ENCODE data around the gene KCNJ16.
"Not testable (repeated sequence)": the region's sequence is repeated elsewhere in the genome, so short reads cannot be mapped to it uniquely, and the experiment has no call there.

KCNJ16 gene

GRCh38 chr17:70074956-70075355, at the start of gene KCNJ16:
Gene KCNJ16 (plus strand): TSS chr17:70075225. CDS start chr17:70132088, 56,863 bp downstream.
- DNase-seq = no peak

- no peak for DNase-seq
Measured at GRCh38 chr17:70028397-70028796, 46.6 kb upstream of the KCNJ16 start.

GRCh38 chr17:70028978-70029767, 45.9 kb upstream of the KCNJ16 start:
- DNase-seq = no peak

- no peak for DNase-seq
Measured at GRCh38 chr17:70030371-70030770, 44.7 kb upstream of the KCNJ16 start.

- no peak for DNase-seq
Measured at GRCh38 chr17:70031341-70031740, 43.7 kb upstream of the KCNJ16 start.

GRCh38 chr17:70033165-70033564, 41.9 kb upstream of the KCNJ16 start:
- no peak for DNase-seq

GRCh38 chr17:70034158-70034557, 40.9 kb upstream of the KCNJ16 start:
- DNase-seq = no peak

- no peak for DNase-seq
Measured at GRCh38 chr17:70037498-70037897, 37.5 kb upstream of the KCNJ16 start.

GRCh38 chr17:70040336-70040735, 34.7 kb upstream of the KCNJ16 start:
- DNase-seq = no peak

GRCh38 chr17:70041061-70041460, 34.0 kb upstream of the KCNJ16 start:
- DNase-seq = no peak

- no peak for DNase-seq
Measured at GRCh38 chr17:70041540-70041939, 33.5 kb upstream of the KCNJ16 start.

GRCh38 chr17:70045780-70046179, 29.2 kb upstream of the KCNJ16 start:
- DNase-seq = not testable (repeated sequence)

- DNase-seq = no peak
Measured at GRCh38 chr17:70047619-70048419, 27.2 kb upstream of the KCNJ16 start.

- no peak for DNase-seq
Measured at GRCh38 chr17:70049801-70050591, 25.0 kb upstream of the KCNJ16 start.

- no peak for DNase-seq
Measured at GRCh38 chr17:70050931-70051330, 24.1 kb upstream of the KCNJ16 start.

- no peak for DNase-seq
Measured at GRCh38 chr17:70053241-70054234, 21.5 kb upstream of the KCNJ16 start.

GRCh38 chr17:70055000-70055399, 20.0 kb upstream of the KCNJ16 start:
- no peak for DNase-seq

GRCh38 chr17:70059071-70059470, 16.0 kb upstream of the KCNJ16 start:
- DNase-seq = no peak

- DNase-seq = no peak
Measured at GRCh38 chr17:70059649-70060048, 15.4 kb upstream of the KCNJ16 start.

- peak; percentile 58 for DNase-seq
Measured at GRCh38 chr17:70060415-70060814, 14.6 kb upstream of the KCNJ16 start.

- no peak for DNase-seq
Measured at GRCh38 chr17:70067134-70067533, 7.9 kb upstream of the KCNJ16 start.
